HEK293T (cell line): ENCODE results near the gene AKT1.

ENCODE experiments used
- CTCF ChIA-PET: fragments of 350-600 bp; formaldehyde crosslinking; extraction: SDS; loops from one replicate; lab custom pipeline; 2021; ENCODE audit warnings: antibody characterized with exemption, inconsistent platforms; lab: Yijun Ruan, JAX
- POLR2A ChIA-PET: fragments of 350-600 bp; formaldehyde crosslinking; extraction: SDS; loops from one replicate; lab custom pipeline; 2020; ENCODE audit warnings: antibody characterized with exemption, inconsistent platforms; lab: Yijun Ruan, JAX
- DNase-seq: peaks from one replicate; pipeline ENCODE4 v3.0.0; 2012; ENCODE audit warnings: mixed read lengths; ENCODE audit errors: extremely low spot score
- ARNT ChIP-seq: fragments of 450-650 bp; IDR thresholded peaks from 2 replicates; pipeline ENCODE4 v1.6.1; 2017; ENCODE audit warnings: mild to moderate bottlenecking
- BHLHE40 ChIP-seq: fragments of 450-650 bp; IDR thresholded peaks from 2 replicates; pipeline ENCODE4 v1.6.1; 2016; ENCODE audit warnings: mild to moderate bottlenecking, moderate library complexity, borderline replicate concordance
- CTBP1 ChIP-seq: fragments of 450-650 bp; IDR thresholded peaks from 2 replicates; pipeline ENCODE4 v1.6.1; 2016; ENCODE audit warnings: borderline replicate concordance
- ELF4 ChIP-seq: fragments of 450-650 bp; IDR thresholded peaks from 2 replicates; pipeline ENCODE4 v1.6.1; 2017; ENCODE audit warnings: antibody characterized with exemption
- FOXA1 ChIP-seq: fragments of 450-650 bp; IDR thresholded peaks from 2 replicates; pipeline ENCODE4 v1.6.1; 2016; ENCODE audit warnings: mild to moderate bottlenecking
- FOXK2 ChIP-seq: fragments of 450-650 bp; IDR thresholded peaks from 2 replicates; pipeline ENCODE4 v1.6.1; 2016; ENCODE audit warnings: mild to moderate bottlenecking
- FOXM1 ChIP-seq: fragments of 450-650 bp; IDR thresholded peaks from 2 replicates; pipeline ENCODE4 v1.6.1; 2017; ENCODE audit warnings: mild to moderate bottlenecking, borderline replicate concordance
- HDGF ChIP-seq: fragments of 450-650 bp; IDR thresholded peaks from 2 replicates; pipeline ENCODE4 v1.6.1; 2017; ENCODE audit warnings: antibody characterized with exemption, borderline replicate concordance
- L3MBTL2 ChIP-seq: fragments of 450-650 bp; conservative IDR thresholded peaks from 2 replicates; pipeline ENCODE4 v1.6.1; 2016; ENCODE audit warnings: mild to moderate bottlenecking
- LEF1 ChIP-seq: fragments of 450-650 bp; IDR thresholded peaks from 2 replicates; pipeline ENCODE4 v1.6.1; 2017; ENCODE audit warnings: mild to moderate bottlenecking, borderline replicate concordance
- NFRKB ChIP-seq: fragments of 450-650 bp; IDR thresholded peaks from 2 replicates; pipeline ENCODE4 v1.6.1; 2016; ENCODE audit warnings: mild to moderate bottlenecking, moderate library complexity
- SP1 ChIP-seq: fragments of 450-650 bp; IDR thresholded peaks from 2 replicates; pipeline ENCODE4 v1.6.1; 2017
- SUZ12 ChIP-seq: fragments of 450-650 bp; IDR thresholded peaks from 2 replicates; pipeline ENCODE4 v1.6.1; 2016; ENCODE audit warnings: mild to moderate bottlenecking
- TARDBP ChIP-seq: fragments of 450-650 bp; IDR thresholded peaks from 2 replicates; pipeline ENCODE4 v1.6.1; 2016
- ZNF384 ChIP-seq: fragments of 450-650 bp; IDR thresholded peaks from 2 replicates; pipeline ENCODE4 v1.6.1; 2016
- TF ChIP-seq, protein P1 (sequence below): fragments of 450-650 bp; IDR thresholded peaks from 2 replicates; pipeline ENCODE4 v1.6.1; 2016

AKT1 gene

DNA sequence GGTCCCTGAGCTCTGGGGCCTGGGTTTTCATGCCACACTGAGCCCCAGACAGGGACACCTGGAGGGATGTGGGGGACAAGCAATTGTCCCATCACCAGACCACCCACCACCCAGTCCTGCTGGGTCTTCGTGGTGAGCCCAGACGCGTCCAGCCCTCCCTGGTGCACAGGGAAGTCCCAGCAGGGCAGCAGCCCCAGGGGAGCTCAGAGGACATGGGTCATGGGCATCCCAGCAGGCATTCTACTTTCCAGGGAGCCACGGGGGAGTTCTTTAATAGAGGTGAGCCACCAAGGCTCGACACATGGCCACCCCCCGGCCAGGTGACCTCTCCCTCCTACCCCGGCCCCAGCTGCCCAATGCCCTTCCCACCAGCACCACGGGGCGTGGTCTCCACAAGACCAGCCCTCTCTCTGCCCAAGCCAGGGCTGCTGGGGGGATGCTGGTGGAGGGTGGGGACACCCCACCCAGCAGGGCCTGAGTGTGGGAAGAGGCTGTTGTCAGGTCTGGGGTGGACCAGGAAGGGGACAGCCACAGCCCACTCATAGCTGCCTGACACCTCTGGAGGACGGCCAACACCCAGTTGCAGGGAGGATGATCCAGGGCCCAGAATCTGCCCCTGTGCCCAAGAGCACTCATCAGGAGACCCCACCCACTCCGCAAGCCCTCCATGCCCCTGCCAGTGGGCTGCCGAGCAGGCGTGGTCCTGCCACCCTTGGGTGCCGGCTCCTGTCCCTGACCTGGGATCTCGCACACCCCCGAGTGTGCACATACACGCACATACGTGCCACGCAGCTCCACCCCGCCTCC lies 14.1 kb downstream of the AKT1 start:
- DNase-seq, result no peak
- TF ChIP-seq FOXM1 (no peak), L3MBTL2 (no peak), NFRKB (no peak), ARNT (no peak), ELF4 (no peak), ZNF384 (no peak), FOXK2 (no peak), CTBP1 (no peak), SP1 (no peak), LEF1 (no peak), SUZ12 (no peak), HDGF (no peak), BHLHE40 (no peak)
- ChIA-PET CTCF (no interaction called here), POLR2A (no interaction called here)

DNA sequence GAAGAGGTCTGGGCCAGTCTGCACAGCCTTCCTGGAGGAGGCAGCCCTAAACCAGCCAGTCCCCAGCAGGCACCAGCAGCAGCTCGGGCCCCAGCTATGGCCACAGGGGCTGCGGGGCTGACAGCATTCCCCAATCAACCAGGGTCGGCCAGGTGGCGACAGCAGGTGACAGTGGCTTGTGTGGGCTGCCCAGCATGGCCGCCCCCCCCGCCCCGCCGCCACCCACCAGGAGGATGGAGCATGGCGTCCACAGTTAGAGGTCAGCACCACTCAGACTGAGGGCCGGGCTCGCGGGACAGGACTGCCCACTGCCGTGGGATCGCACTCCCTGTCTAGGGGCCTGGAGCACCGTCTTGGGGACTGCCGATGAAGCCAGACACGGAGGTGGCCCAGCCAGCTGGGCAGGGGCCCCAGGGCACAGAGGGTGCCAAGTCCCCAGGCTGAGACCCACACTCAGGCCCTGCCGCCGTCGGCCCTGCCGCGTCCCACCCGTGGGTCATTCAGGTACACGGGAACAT lies 15.0 kb downstream of the AKT1 start:
- ChIA-PET CTCF (no interaction called here), POLR2A (interaction anchor here (0.8 kb wide), 1 partner anchor 27 kb away, joined by 3 read pairs; no protein-coding TSS in a partner anchor)
- TF ChIP-seq ELF4, result no peak
- no peak for TF ChIP-seq NFRKB
- no peak for TF ChIP-seq TARDBP
- TF ChIP-seq HDGF, result no peak
- TF ChIP-seq ZNF384, result no peak
- TF ChIP-seq FOXA1, result no peak
- TF ChIP-seq, protein P1, sequence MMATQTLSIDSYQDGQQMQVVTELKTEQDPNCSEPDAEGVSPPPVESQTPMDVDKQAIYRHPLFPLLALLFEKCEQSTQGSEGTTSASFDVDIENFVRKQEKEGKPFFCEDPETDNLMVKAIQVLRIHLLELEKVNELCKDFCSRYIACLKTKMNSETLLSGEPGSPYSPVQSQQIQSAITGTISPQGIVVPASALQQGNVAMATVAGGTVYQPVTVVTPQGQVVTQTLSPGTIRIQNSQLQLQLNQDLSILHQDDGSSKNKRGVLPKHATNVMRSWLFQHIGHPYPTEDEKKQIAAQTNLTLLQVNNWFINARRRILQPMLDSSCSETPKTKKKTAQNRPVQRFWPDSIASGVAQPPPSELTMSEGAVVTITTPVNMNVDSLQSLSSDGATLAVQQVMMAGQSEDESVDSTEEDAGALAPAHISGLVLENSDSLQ, result no peak
- TF ChIP-seq SP1, result no peak
- no peak for TF ChIP-seq BHLHE40
- no peak for TF ChIP-seq FOXM1
- TF ChIP-seq CTBP1, result no peak
- TF ChIP-seq ARNT, result no peak
- TF ChIP-seq SUZ12, result no peak
- no peak for TF ChIP-seq LEF1
- no peak for TF ChIP-seq FOXK2
- TF ChIP-seq L3MBTL2, result no peak
- DNase-seq, result no peak

DNA sequence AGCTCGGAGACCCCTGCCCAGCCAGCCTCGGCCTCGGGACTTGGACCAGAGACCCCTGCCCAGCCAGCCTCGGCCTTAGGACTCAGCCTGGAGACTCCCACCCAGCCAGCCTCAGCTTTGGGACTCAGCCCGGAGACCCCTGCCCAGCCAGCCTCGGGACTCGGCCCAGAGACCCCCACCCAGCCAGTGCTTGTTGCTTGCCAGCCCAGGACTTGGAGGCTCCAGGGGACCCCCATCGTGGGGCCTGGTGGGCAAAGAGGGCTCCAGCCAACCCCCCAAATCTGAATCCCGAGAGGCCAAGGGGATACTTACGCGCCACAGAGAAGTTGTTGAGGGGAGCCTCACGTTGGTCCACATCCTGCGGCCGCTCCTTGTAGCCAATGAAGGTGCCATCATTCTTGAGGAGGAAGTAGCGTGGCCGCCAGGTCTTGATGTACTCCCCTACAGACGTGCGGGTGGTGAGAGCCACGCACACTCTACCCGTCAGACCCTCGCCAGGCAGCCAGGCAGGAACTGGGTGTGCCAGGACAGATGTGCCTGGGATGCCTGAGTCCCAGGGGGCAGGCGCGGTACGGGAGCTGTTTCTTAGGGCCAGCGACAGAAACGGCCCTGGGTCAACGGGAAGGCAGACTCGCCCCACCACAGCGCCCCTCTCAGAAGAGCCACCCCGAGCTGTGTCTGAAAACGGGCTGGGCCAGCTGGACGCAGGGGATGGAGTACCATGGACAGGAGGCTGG lies 15.6 kb downstream of the AKT1 start:
- ChIA-PET POLR2A (interaction anchor here (0.7 to 0.8 kb wide), 2 partner anchors 26 to 255 kb away, joined by 3 read pairs; no protein-coding TSS in a partner anchor), CTCF (no interaction called here)
- DNase-seq, result no peak
- TF ChIP-seq ARNT (no peak), FOXK2 (no peak), HDGF (no peak), NFRKB (no peak), FOXM1 (no peak), SUZ12 (no peak), ELF4 (no peak), ZNF384 (no peak), SP1 (no peak), FOXA1 (no peak), LEF1 (no peak)
- TF ChIP-seq, protein P1, result no peak

DNA sequence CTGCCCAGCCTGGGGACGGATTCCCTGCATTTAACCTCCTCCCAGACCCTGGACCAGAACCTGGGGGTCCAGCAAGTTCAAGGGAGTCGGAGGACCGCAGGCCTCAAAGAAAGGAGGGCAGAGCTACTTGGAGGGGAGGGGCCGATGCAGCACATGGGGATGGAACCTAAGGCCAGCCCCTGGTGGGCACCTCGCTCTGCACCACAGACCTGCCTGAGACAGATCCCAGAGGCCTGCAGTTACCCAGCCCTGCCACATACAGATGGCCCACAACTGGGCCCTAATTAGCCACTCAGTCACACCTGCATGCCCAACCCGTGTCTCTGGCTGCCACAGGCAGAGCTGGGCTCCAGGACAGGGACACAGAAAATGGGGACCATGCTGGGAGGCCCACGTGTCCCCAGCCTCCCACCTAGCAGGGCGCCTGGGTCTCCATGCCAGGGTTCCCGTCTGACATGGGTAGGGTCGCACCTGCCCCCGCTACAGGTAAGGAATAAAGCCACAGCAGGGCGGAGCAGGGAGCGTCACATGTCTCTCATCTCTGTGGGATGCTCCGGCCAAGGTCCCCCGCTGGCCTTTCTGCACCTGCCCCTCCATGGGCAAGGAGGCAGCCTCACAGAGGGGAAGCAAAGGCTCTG lies 16.7 kb downstream of the AKT1 start:
- POLR2A ChIA-PET, result interaction anchor here (0.8 kb wide), 1 partner anchor 27 kb away, joined by 3 read pairs; no protein-coding TSS in a partner anchor
- TF ChIP-seq ZNF384, result no peak
- no peak for TF ChIP-seq FOXA1
- no peak for TF ChIP-seq FOXK2
- no peak for TF ChIP-seq SP1
- no peak for TF ChIP-seq NFRKB
- no peak for TF ChIP-seq ELF4
- TF ChIP-seq ARNT, result no peak
- TF ChIP-seq L3MBTL2, result no peak
- TF ChIP-seq FOXM1, result no peak
- TF ChIP-seq SUZ12, result no peak
- no peak for TF ChIP-seq BHLHE40
- no peak for TF ChIP-seq CTBP1
- no peak for TF ChIP-seq LEF1

DNA sequence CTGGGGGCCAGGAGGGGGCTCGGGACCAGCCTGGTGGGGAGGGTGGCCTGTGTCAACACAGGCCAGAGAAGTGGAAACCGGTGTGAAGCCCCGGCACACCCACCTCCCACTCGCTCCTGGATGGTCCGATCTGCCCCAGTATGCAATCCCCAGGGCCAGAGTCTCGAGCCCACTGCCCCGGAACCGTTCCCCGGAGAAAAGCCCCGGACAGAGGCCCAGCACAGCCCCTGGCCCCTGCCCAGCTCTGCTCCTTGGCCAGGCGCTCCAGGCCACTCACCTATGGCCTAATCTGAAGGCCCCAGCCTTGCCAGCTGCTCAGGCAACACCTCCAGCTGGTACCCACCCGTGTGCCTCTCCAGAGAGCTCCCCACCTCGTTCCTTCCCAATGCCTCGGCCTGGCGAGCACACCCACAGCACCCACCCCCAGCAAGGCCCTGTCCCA lies 17.7 kb downstream of the AKT1 start:
- CTCF ChIA-PET, result no interaction called here
- TF ChIP-seq ELF4 (no peak), FOXK2 (no peak), L3MBTL2 (no peak), LEF1 (no peak), HDGF (no peak), SP1 (no peak), SUZ12 (no peak), TARDBP (no peak), FOXM1 (no peak), FOXA1 (no peak), ZNF384 (no peak), ARNT (no peak), NFRKB (no peak), CTBP1 (no peak), BHLHE40 (no peak)
- TF ChIP-seq, protein P1, result no peak
- no peak for DNase-seq
- POLR2A ChIA-PET, result no interaction called here

More for the DNA sequence above, 16.7 kb downstream of the AKT1 start:
- DNase-seq, result no peak
- CTCF ChIA-PET, result no interaction called here
